SK-N-SH treated with all-trans-retinoic acid at 6 μM for 48 hours (cell line): ENCODE measurements around the gene ATP6AP2.

Experiments used
- ATAC-seq: fragments of 200-7000 bp; cut with Tn5 transposase; 3 replicates; pipeline ENCODE4 v1.9.1; 2020; ENCODE audit warnings: mild to moderate bottlenecking, moderate library complexity
- ARNTL ChIP-seq: fragments of 450-650 bp; formaldehyde crosslinking; IDR thresholded peaks from 2 replicates; pipeline ENCODE4 v1.5.0; 2020; ENCODE audit warnings: low read depth, mild to moderate bottlenecking, moderate library complexity, borderline replicate concordance
- BACH2 ChIP-seq: fragments of 250-450 bp; sonication (Bioruptor Pico); IDR thresholded peaks from 2 replicates; pipeline ENCODE4 v1.9.0; 2021; ENCODE audit warnings: mild to moderate bottlenecking, borderline replicate concordance
- CSRNP3 ChIP-seq: fragments of 250-450 bp; sonication (Bioruptor Pico); IDR thresholded peaks from 2 replicates; pipeline ENCODE4 v1.5.1; 2021; ENCODE audit warnings: mild to moderate bottlenecking, moderate library complexity
- ESRRG ChIP-seq: fragments of 250-450 bp; sonication (Bioruptor Pico); IDR thresholded peaks from 2 replicates; pipeline ENCODE4 v1.6.1; 2021; ENCODE audit warnings: mild to moderate bottlenecking
- GLIS3 ChIP-seq: fragments of 250-450 bp; sonication (Bioruptor Pico); IDR thresholded peaks from 2 replicates; pipeline ENCODE4 v1.5.0; 2020; ENCODE audit warnings: mild to moderate bottlenecking, moderate library complexity
- ISL1 ChIP-seq: fragments of 250-450 bp; sonication (Bioruptor Pico); IDR thresholded peaks from 2 replicates; pipeline ENCODE4 v2.1.2; 2022; ENCODE audit warnings: mild to moderate bottlenecking, moderate library complexity
- OSR1 ChIP-seq: fragments of 250-450 bp; sonication (Bioruptor Pico); IDR thresholded peaks from 2 replicates; pipeline ENCODE4 v1.8.0; 2022; ENCODE audit warnings: moderate library complexity, mild to moderate bottlenecking, inconsistent platforms
- PPARA ChIP-seq: fragments of 250-450 bp; sonication (Bioruptor Pico); IDR thresholded peaks from 2 replicates; pipeline ENCODE4 v1.5.0; 2020; ENCODE audit warnings: mild to moderate bottlenecking, borderline replicate concordance
- RARB ChIP-seq: fragments of 250-450 bp; sonication (Bioruptor Pico); IDR thresholded peaks from 2 replicates; pipeline ENCODE4 v1.8.0; 2021; ENCODE audit warnings: mild to moderate bottlenecking, moderate library complexity
- SNAI2 ChIP-seq: fragments of 250-450 bp; sonication (Bioruptor Pico); IDR thresholded peaks from 2 replicates; pipeline ENCODE4 v1.5.0; 2020; ENCODE audit warnings: mild to moderate bottlenecking, moderate library complexity
- TCF4 ChIP-seq: fragments of 250-450 bp; sonication (Bioruptor Pico); IDR thresholded peaks from 2 replicates; pipeline ENCODE4 v1.8.0; 2021; ENCODE audit warnings: mild to moderate bottlenecking, moderate library complexity, borderline replicate concordance
- TOX ChIP-seq: fragments of 250-450 bp; sonication (Bioruptor Pico); IDR thresholded peaks from 2 replicates; pipeline ENCODE4 v1.8.0; 2021; ENCODE audit warnings: mild to moderate bottlenecking, moderate library complexity, borderline replicate concordance
- ZC3H10 ChIP-seq: fragments of 250-450 bp; sonication (Bioruptor Pico); IDR thresholded peaks from 2 replicates; pipeline ENCODE4 v1.5.1; 2021; ENCODE audit warnings: mild to moderate bottlenecking, moderate library complexity
- ZFP30 ChIP-seq: fragments of 450-650 bp; formaldehyde crosslinking; IDR thresholded peaks from 2 replicates; pipeline ENCODE4 v1.5.0; 2022; ENCODE audit warnings: mild to moderate bottlenecking, moderate library complexity
- ZNF565 ChIP-seq: fragments of 450-650 bp; formaldehyde crosslinking; conservative IDR thresholded peaks from 2 replicates; pipeline ENCODE4 v1.5.0; 2020; ENCODE audit warnings: low read depth, mild to moderate bottlenecking, moderate library complexity
- ZNF70 ChIP-seq: fragments of 450-650 bp; formaldehyde crosslinking; IDR thresholded peaks from 2 replicates; pipeline ENCODE4 v1.5.0; 2020; ENCODE audit warnings: mild to moderate bottlenecking, moderate library complexity
- ZNF8 ChIP-seq: fragments of 450-650 bp; formaldehyde crosslinking; IDR thresholded peaks from 2 replicates; pipeline ENCODE4 v1.5.0; 2020; ENCODE audit warnings: mild to moderate bottlenecking, moderate library complexity
- TF ChIP-seq, protein P1 (sequence below): fragments of 250-450 bp; sonication (Bioruptor Pico); IDR thresholded peaks from 2 replicates; pipeline ENCODE4 v1.8.0; 2021; ENCODE audit warnings: low read depth, mild to moderate bottlenecking, moderate library complexity, borderline replicate concordance
- TF ChIP-seq, protein P2 (sequence below): fragments of 250-450 bp; sonication (Bioruptor Pico); IDR thresholded peaks from 2 replicates; pipeline ENCODE4 v1.5.1; 2020; ENCODE audit warnings: low read depth, mild to moderate bottlenecking, moderate library complexity

ATP6AP2 gene

GRCh38 chrX:40623665-40624064 is 42.9 kb downstream of the ATP6AP2 start (continued):
- TF ChIP-seq ARNTL (CRISPR knock-in tag) (no peak), OSR1 (CRISPR knock-in tag) (no peak), ZNF565 (CRISPR knock-in tag) (no peak)

DNA sequence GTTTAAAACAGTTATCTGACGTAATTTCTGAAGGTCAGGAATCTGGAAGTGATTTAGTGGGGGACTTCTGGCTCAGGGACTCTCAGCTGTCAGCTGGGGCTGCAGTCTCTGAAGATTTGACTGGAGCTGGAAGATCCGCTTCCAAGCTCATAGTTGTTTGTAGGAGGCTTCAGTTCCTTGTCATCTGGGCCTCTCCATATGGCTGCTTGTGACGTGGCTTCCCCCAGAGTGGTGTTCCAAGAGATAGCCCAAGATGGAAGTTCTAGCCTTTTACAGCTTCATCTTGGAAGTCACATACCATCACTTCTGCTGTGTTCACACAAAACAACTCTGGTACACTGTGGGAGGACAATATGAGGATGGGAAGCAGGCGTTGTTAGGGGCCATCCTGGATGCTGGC is 44.5 kb downstream of the ATP6AP2 start:
- ATAC-seq: no peak
- TF ChIP-seq ESRRG (CRISPR knock-in tag) (no peak), ZNF70 (CRISPR knock-in tag) (no peak), SNAI2 (CRISPR knock-in tag) (no peak)

DNA sequence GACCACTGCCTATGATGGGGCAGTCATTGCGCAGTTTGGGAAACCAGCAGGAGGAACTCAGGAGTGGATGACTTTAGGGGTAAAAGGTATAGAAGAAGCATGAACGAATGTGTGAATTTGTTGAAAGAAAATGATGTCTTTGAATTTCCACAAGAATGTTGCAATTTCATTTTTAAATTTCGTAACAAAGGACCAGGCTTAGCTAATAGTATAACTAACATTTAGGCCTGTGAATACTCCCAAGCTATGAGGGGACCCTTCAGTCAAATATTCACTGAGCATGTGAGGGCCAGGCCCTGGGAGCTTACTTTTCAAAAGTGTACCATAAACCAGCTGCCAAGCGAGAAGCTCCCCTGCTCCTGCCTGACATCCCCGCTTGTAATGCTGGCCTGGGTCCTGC is 47.7 kb downstream of the ATP6AP2 start:
- TF ChIP-seq TCF4: no peak
- TF ChIP-seq ZNF8 (CRISPR knock-in tag): no peak
- no peak for TF ChIP-seq CSRNP3 (CRISPR knock-in tag)
- TF ChIP-seq ARNTL (CRISPR knock-in tag): no peak
- ATAC-seq: no peak

GRCh38 chrX:40632199-40632598 is 51.4 kb downstream of the ATP6AP2 start:
- no peak for ATAC-seq
- TF ChIP-seq GLIS3 (CRISPR knock-in tag) (no peak), TCF4 (no peak), ZC3H10 (no peak)

GRCh38 chrX:40637687-40638086 is 56.9 kb downstream of the ATP6AP2 start:
- TF ChIP-seq ZFP30 (no peak), SNAI2 (CRISPR knock-in tag) (no peak), ESRRG (CRISPR knock-in tag) (no peak), OSR1 (CRISPR knock-in tag) (no peak), ZNF8 (CRISPR knock-in tag) (no peak), ZNF565 (CRISPR knock-in tag) (no peak), RARB (CRISPR knock-in tag) (no peak), PPARA (CRISPR knock-in tag) (no peak), GLIS3 (CRISPR knock-in tag) (no peak), TOX (CRISPR knock-in tag) (no peak), ISL1 (CRISPR knock-in tag) (no peak), ARNTL (CRISPR knock-in tag) (no peak), BACH2 (CRISPR knock-in tag) (no peak), TCF4 (no peak)
- TF ChIP-seq, protein P1, sequence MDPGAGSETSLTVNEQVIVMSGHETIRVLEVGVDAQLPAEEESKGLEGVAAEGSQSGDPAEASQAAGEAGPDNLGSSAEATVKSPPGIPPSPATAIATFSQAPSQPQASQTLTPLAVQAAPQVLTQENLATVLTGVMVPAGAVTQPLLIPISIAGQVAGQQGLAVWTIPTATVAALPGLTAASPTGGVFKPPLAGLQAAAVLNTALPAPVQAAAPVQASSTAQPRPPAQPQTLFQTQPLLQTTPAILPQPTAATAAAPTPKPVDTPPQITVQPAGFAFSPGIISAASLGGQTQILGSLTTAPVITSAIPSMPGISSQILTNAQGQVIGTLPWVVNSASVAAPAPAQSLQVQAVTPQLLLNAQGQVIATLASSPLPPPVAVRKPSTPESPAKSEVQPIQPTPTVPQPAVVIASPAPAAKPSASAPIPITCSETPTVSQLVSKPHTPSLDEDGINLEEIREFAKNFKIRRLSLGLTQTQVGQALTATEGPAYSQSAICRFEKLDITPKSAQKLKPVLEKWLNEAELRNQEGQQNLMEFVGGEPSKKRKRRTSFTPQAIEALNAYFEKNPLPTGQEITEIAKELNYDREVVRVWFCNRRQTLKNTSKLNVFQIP (CRISPR knock-in tag): no peak
- TF ChIP-seq, protein P2, sequence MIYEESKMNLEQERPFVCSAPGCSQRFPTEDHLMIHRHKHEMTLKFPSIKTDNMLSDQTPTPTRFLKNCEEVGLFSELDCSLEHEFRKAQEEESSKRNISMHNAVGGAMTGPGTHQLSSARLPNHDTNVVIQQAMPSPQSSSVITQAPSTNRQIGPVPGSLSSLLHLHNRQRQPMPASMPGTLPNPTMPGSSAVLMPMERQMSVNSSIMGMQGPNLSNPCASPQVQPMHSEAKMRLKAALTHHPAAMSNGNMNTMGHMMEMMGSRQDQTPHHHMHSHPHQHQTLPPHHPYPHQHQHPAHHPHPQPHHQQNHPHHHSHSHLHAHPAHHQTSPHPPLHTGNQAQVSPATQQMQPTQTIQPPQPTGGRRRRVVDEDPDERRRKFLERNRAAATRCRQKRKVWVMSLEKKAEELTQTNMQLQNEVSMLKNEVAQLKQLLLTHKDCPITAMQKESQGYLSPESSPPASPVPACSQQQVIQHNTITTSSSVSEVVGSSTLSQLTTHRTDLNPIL (CRISPR knock-in tag): no peak
- ATAC-seq: no peak

DNA sequence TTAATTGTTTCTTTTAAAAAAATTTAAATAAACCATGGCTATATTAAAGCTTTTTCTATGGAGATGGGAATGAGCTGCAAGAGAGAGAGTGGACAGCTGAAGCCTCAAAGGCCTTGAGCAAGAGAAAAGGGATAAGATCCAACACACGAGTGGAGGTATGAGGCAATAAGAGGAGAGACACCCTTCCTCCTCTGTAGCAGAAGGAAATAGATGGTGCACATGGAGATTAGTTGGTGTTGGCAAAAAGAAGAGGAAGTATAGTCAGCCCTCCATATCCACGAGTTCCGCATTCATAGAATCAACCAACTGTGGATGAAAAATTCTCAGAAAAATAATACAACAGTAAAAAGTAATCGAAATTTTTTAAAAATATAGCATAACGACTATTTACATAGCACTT is 63.4 kb downstream of the ATP6AP2 start:
- no peak for ATAC-seq
- no peak for TF ChIP-seq CSRNP3 (CRISPR knock-in tag)
